Stimulated activated CD4-positive, alpha-beta T cell treated with anti-CD3 and anti-CD28 coated beads, Interleukin-15, amount 100 ng/mL, for 48 hours (primary cell): Measurements from ENCODE around the gene SCUBE1.

Source experiments
- DNase-seq, 2 donors: peaks; one replicate each; pipeline ENCODE4 v3.0.0-alpha.2; 2020; ENCODE audit warnings: low read depth in 2 of 2

Gene SCUBE1

DNA sequence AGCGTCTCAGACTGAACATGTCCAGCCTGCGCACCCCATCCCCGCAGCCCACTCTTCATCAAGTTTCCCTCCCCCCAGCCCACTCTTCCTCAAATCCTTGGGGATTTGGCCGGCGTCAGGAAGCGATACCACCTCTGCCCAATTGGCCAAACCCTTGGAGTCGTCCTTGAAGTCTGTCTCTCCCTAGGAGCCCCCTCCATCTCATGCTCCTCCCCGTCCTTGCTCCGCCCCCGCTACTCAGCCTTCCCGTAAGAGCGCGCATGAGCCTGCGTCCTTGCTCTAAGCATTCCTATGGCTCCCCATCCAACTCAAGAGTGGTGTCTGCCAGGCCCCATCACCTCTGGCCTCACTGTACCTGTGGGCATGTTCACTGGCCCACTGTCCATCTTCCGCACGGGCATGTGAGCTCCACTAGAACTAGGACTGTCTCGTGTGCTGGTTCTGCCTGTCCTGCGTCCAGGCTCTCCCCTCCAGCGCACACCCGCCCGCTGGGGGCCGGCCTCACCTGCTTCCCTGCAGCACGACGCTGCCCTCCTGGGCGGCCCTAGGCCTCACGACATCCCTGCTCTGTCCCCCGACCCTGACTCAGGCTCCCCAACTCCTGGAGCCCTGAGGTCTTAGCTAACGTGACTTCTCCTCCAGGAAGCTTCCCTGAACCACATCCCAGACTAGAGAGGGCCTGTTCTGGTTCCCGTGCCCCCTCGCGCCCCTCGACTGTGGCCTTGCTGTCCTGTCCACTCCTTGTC lies 125.7 kb downstream of the SCUBE1 start:
- no peak for DNase-seq

DNA sequence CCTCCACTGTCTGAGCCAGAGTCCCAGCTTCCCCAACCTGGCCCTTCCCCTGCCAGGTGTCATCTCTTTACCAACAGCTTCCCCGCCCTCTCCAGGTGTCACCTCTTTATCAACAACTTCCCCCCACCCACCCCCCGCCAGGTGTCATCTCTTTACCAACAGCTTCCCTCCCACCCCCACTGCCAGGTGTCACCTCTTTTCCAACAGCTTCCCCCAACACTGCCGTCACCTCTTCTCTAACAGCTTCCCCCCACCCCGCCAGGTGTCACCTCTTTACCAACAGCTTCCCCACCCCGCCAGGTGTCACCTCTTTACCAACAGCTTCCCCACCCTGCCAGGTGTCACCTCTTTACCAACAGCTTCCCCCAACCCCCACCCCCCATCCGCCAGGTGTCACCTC lies 126.4 kb downstream of the SCUBE1 start:
- DNase-seq = no peak

DNA sequence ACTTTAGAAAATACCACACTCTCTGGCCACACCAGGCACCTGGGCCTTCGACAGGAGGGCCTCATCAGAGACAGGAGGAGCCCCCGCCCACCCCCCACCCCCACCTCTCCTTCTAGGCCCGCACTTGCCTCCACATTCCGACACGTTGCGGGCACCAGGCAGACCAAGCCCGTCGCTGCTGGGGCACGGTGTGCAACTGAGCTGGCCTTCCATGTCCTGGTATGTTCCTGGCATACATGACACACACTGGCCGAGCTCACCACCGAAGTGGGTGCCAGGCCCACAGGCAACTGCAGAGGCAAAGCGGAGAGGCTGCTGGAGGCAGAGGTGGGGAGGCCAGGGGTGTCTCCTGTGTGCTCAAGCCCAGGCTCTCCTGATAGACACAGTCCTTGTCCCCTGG lies 129.2 kb downstream of the SCUBE1 start:
- no peak for DNase-seq

DNA sequence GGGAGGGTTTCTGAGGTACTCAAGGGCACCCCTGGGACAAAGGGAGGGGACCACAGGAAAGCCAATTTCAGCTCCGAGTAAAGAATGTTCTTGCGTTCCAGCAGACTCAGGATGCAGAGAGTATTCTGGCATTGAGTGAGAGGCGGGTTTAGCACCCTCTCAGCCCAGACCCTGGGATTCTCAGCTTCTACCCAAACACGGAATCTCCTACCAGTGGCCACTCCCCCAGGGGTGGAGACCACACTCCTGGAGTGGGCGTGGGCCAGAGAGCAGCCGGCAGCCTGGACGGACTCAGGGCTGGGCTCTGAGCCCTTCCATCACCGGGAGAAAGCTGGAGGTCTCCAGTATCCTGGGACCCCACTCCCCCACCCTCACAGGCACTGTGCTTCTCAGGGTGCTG lies 130.1 kb downstream of the SCUBE1 start:
- no peak for DNase-seq

DNA sequence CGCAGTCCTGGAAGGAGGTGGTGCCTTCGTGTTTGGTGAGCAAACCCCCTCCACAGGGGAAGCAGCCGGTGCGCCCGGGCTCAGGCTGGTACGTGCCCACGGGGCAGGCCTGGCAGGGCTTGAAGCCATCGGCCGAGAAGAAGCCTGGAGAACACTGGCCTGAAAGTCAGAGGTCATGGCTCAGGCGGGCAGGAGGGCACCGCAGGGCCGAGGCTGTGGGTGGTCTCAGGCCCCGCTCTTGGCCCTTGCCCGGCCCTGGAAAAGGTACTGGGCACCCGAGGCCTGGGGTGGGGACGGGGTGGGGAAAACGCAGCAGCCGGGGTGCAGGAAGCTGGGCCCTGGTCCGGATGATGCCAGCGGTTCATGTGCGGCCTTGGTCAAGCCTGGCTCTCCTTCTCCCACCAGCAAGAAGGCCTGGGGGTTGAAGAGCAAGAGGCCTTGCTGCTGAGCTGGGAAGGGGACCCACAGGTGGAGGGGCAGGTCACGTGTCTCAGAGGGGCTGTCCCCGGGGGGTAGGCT lies 130.7 kb downstream of the SCUBE1 start:
- DNase-seq = no peak

DNA sequence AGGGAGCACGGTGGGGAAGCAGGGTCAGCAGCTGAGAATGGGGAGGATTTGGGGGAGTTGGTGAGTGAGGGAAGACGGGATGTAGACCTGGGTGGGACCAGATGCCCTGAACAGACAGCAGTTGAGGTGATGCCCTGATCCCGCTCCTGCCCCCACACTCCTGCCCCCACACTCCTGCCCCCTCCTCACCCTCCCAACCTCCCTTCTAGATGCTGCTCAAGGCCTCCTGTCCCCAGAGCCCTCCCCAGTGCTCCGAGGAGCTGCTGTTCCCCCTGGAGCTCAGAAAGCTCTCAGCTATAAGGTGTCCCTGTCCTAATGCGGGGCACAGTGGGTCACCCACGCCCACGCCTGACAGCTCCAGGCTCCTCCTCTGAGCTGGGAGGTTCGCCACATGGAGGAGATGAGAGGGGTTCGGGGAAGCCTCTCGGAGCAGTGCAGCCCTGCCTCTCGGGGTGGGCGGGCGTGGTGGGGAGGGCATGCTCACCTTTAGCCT lies 131.2 kb downstream of the SCUBE1 start:
- no peak for DNase-seq

DNA sequence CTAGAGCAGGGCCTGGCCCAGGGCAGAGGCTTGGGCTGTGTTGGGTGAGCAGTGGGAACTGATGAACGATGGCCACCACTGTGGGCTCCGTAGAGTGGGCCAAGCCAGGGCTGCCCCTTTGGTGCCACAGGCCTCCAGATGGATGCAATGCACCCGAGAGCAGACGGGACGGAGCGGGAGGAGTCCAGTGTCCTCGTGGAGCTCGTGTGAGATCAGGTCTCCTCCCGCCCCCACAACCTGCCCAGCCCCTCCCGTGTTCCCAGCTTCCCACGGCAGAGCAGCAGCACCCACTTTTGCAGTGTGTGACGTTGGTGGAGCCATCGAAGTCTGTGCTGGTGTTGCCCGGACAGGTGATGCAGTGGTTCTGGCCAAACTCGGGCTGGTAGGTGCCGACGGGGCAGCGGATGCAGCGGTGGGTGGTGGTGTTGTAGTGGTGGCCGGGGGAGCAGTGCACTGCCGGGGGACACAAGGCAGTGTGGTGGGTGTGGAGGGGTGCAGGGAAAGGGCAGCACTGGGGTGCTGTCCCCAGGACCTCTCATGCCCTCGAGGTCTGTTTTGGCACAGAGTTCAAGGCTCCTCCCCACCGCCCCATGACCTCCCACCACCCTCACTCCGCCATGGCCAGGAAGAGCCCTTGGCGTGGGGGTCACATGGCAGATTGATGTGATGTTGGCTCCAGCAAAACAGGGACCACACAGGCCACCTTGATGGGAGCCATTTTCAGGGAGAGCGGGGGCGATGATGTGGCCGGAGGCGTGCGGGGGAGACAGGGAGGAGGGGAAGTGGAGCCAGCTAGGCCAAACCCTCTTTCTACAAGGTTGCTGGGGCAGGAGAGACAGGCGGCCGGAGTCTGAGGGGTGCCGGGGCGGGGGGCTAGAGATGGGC lies 132.3 kb downstream of the SCUBE1 start:
- no peak for DNase-seq

DNA sequence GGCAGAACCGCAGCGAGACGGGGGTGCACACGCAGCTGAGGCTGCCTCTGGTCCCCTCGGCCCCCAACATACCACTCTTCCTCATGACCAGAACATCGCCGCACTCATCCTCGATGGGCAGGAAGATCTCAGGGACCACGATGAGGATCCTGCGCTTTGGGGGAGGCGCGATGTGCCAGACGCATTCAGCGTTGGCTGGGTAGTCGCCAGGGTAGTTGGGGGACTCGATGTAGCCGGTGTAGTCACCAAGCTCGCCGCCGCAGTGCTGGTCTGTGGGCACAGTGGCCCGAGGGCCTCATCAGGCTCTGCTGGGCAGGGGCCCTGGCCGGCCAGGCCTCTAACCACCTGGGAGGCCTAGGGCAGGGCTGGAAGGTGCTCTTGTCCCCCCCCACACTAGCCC lies 133.2 kb downstream of the SCUBE1 start:
- no peak for DNase-seq

DNA sequence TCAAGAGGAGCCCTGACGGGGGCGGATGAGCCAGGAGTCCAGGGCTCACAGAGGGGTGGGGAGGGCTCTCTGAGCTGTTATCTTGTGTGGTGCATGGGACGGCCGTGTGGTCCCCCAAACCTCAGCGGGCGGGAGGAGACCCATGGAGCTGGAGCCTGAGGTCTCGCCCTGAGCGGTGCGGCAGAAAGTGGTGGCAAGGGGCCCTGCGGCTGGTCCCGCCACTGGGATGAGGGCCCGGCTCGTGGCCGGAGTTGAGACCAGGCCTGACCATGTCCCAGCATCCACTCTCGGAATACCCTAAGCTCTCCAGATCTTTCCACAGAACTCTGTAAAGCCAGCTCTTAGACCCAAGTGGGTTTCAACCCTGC lies 133.7 kb downstream of the SCUBE1 start:
- DNase-seq = no peak

DNA sequence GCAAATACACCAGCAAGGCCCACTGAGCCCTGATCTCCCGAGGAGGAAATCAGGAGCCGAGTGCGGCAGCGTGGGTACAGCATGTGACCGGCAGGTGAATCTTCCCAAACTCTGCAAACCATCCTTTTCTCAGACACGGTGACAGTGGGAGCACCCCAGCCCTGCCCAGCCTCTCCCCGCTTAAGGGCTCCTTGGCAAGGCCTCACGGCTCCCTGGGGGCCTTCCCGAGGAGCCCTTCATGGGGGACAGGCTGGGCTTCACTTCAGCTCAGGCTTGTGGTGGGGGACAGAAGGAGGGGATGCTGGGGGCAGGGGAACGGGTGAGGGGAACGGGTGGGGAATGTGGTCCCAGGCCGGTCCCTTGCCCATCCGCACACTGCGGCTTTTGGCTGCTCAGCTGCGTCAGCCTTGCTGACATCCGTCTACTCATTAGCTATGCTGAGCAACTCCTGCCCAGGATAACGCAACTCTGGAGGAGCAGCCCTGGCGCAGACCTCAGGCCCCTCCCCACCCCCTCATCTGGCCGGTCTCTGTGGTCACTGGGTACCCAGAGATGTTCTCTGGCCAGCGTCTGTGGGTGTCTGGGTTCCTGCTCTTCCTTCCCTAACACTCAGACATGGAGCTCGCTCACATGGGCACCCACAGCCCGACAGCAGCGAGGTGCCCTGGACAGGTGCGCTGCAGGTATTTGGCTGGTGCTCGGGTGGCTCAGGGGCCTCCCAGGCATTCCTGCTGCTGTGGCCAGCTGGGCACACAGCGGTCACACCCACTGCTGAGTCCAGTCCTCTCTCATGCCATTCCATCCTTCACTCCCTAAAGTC lies 134.3 kb downstream of the SCUBE1 start:
- no peak for DNase-seq

DNA sequence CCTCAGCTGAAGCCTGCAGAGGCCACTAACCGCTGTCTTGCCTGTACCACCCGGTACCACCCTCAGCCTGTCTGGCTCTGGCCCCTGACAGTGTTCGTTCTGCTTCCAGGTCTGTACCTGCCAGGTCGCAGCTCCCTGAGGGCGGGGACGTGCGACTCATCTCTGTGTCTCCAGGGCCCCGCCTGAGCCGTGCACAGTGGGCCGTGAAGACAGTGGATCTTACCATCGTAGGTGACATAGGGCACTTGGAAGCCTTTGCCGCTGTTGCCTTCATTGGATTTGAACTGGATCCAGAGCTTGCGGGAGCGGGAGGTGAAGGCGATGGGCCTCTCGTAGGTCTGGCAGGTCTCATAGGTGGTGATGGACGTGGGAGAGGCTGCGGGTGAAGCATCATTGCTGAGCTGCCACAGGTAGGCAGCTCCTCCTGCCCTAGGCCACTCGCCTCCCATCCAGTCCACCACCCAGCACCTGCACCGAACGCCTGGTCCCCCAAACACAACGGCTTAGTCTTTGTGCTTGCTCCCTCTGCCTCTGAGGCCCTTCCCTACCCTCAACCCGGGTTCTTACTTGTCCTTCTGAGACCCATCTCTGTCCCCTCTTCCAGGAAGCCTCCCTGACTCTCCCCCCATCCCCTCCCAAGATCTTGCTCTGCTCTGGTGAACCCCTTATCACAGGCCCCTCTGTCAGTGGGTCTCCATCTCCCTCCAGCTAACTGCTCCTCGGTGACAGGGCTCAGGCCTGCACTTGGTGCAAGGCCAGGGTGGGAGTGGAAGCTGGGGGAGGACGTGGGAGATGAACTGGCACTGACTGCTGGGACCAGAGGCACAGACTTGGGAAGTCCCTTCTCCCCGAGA lies 135.1 kb downstream of the SCUBE1 start:
- DNase-seq = no peak

DNA sequence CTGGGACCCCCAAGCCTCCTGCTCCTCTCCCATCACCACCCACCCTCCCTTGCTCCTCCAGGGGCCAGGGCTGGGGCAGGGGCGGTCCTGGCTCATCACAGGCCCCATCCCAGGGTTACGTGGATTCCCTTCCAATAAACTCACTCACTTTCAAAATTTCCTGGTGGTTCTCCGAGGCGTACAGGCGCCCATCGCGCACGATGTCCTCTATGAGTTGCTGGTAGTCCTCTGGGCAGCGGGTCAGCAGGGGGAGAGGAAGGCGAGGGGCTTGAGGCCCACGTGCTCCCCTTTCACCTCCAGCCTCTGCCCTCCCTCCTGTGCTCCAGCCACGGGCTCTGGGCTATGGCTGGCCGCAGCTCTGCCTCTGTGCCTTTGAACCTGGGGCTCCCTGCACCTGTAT lies 135.8 kb downstream of the SCUBE1 start:
- no peak for DNase-seq

DNA sequence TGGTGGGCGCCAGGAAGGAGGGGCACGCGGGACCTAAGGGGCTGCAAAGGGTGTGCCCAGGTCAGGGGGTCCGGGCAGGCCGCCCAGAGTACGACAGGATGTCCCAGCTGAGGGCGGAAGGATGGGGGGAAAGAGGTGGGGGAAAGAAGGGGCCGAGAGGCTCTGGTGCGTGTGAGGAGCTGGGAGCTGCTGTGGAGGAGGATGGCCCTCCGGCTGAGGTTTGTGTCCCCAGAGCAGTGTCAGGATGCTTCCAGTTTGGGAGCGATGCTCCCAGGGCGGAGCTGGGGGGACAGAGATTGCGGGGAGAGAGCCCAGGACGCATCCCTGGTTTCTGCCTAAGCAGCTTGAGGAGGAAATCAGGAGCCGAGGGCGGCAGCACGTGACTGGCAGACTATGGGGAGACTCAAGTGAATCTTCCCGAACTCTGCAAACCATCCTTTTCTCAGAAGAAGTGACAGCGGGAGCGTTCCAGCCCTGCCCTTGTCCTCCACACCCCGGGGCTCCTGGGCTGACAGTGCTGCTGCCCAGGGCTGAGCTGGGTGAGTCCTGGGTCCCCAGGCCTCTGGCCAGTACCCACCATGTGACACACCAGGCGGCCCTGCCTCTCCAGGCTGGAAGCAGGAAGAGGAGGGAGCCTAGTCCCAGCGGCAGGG lies 136.5 kb downstream of the SCUBE1 start:
- no peak for DNase-seq

DNA sequence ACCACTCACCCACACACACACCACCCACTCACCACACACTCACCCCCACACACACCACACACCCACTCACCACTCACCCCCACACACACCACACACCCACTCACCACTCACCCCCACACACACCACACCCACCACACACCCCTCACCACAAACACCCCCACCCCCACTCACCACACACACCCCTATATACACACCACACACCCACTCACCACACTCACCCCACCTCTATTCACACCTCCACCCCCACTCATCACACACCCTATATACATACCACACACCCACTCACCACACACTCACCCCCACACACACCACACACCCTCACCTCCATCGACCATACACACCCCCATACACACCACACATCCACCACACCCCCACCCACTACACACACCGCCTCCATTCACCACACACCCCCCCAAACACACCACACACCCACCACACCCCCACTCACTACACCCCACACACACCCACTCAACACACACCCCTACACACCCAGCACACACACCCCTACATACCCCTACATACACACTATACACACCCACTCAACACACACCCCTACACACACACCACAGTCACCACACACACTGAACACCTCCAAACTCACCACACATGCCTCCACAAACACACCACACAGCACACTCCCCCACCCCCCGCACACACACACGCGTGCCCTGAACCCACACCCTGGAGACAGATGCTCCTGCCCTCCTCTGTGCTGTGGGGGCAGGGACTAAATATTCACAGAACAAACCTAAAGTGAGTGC lies 137.2 kb downstream of the SCUBE1 start:
- DNase-seq = no peak

DNA sequence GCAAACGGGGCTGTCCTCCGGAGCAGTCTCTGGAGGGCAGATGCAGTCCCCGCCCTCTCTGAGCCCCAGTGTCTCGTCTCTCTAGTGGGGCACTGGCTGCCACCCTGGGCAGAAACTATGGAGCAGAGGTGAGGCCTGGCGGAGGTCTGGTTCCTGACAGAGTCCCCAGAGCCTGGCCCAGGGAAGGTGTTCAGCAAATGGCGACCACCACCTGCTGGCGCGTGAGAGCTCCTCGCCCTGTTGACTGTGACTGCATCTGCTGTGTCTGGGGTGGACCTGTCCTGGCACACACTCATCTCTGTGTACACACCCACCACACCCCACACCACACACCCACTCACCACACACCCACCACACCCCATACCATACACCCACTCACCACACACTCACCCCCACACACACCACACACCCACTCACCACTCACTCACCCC lies 137.9 kb downstream of the SCUBE1 start:
- no peak for DNase-seq

DNA sequence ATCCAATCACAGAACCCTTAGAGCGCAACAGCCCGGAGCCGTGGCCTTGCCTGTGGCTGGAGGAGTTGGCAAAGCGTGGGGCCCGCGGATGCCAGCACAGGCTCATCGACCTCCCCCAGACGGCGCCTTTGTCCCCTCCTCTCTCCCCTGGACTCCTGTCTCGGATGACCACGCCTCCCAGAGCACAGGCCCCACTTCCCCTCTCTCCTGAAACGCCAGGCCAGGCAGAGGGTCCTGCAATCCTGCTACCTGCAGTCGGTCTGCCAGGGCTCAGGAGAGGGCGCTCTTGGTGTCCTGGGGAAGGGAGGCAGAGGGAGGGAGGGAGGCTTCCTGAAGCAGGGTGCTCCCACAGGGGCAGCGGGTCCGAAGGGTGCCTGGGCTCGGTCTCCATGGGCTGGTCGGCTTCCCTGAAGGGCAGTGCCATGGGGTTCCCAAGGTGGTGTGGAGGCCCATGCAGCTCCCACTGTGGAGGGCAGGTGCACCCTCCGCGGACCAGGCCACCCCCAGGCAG lies 139.6 kb downstream of the SCUBE1 start:
- DNase-seq = no peak

DNA sequence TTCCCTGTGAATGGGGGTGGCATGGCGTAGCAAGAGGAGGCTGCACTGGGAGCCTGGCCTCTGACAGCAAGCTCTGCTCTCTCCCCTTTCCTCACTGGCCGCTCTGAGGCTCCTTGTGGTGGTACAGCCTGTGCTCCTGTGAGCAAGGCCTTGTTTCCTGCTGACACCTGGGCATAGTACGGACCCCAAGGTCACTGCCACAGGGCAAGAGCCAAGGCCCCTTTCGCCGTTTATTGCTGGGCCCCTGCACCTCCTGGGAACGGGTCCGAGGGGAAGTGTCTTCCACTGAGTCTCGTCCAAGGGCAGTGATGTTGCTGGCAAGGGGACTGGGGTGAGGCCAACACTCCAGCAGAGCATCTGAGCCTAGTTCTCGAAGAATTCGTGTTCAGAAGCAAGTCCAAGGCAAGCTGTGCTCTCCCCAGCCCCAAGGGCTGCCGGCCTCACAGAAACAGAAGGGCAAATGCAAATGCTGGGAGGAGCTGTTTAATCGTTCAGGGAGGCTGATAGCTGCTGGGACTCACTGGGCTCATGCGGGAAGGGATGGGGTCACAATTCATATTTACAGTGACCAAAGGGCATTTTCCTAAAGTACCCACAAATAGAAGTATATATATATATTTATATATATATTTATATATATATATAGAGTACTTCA lies 140.3 kb downstream of the SCUBE1 start:
- no peak for DNase-seq

DNA sequence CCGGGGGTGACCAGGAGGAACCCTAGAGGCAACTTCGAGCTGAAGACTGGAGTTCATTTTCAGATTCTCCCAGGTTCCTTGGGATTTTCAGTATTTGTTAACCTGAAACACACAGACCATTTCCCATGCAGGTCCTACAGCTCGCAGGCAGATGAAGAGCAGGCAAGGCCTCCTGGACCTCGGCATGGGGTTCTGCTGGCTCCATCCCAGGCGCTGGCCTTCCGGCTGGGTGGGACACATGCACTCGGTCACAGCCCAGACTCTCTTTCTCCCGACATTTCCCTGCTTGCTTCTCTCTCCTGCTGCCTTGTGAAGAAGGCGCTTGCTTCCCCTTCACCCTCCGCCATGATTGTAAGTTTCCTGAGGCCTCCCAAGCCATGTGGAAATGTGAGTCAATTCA lies 140.8 kb downstream of the SCUBE1 start:
- no peak for DNase-seq
